GM23338 (cell line): ENCODE measurements around the gene TNFRSF21.

Experiments used
- CTCF ChIP-seq, 2 experiments: fragments of 200-600 bp in 1 of 2; sonication (generic) in 1 of 2; conservative IDR thresholded peaks; 2 replicates each; pipeline versions ENCODE4 v1.5.1 to v1.6.1; 2016 to 2017; ENCODE audit warnings: antibody characterized with exemption in 2 of 2, low read depth in 2 of 2, mild to moderate bottlenecking in 2 of 2, moderate library complexity in 1 of 2
- EZH2 ChIP-seq: fragments of 200-600 bp; sonication (generic); IDR thresholded peaks from one replicate; pipeline ENCODE4 v1.8.0; 2017; ENCODE audit warnings: antibody characterized with exemption, mild to moderate bottlenecking, low read depth; ENCODE audit not compliant: unreplicated experiment
- EZH2phosphoT487 ChIP-seq: fragments of 200-600 bp; sonication (generic); IDR thresholded peaks from one replicate; pipeline ENCODE4 v1.8.1; 2018; ENCODE audit warnings: antibody characterized with exemption; ENCODE audit not compliant: unreplicated experiment
- POLR2AphosphoS5 ChIP-seq: IDR thresholded peaks from 2 replicates; pipeline ENCODE4 v1.6.1; 2016; ENCODE audit warnings: antibody characterized with exemption, low read depth
- REST ChIP-seq: IDR thresholded peaks from one replicate; pipeline ENCODE4 v1.6.1; 2018; ENCODE audit warnings: antibody characterized with exemption; ENCODE audit not compliant: unreplicated experiment
- STAT1 ChIP-seq: IDR thresholded peaks from one replicate; pipeline ENCODE4 v1.6.1; 2016; ENCODE audit warnings: antibody characterized with exemption; ENCODE audit not compliant: unreplicated experiment
- ZNF462 ChIP-seq: fragments of 250-450 bp; sonication (Bioruptor Pico); IDR thresholded peaks from 2 replicates; pipeline ENCODE4 v1.5.0; 2020; ENCODE audit warnings: mild to moderate bottlenecking, moderate library complexity

DNA sequence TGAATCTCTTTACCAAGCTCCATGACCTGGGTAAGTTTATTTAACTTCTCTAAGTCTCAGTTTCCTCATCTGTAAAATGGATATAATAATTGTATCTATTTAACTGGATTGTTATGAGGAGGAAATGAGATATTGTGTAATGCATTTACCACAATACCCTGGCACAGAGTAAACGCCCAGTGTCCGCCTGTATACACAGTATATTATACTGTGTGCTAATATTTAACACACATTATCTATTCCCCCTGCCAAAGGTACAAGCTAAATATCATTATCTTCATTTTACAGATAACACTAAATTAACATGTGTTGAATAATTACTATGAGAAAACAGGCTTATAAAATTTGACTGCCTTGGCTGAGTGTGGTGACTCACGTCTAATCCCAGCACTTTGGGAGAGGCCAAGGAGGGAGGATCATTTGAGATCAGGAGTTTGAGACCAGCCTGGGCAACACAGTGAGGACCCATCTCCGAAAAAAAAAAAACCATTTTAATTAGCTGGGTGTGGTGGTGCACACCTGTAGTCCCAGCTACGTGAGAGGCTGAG, 38.7 kb upstream of the TNFRSF21 start:
- TF ChIP-seq CTCF (conservative IDR thresholded peaks at IDR 0.05; ENCODE audit: low read depth in 2 of 2) (no peak), POLR2AphosphoS5 (no peak), REST (no peak), EZH2phosphoT487 (no peak), EZH2 (no peak), STAT1 (no peak), ZNF462 (CRISPR knock-in tag) (no peak)
